DND-41 (cell line): Measurements from ENCODE around the gene CUEDC2.

Experiments
- CTCF ChIP-seq: IDR thresholded peaks from 2 replicates; pipeline ENCODE4 v1.5.1; 2012; ENCODE audit warnings: borderline replicate concordance, low read length, moderate library complexity, mild to moderate bottlenecking; ENCODE audit not compliant: poor library complexity, severe bottlenecking; ENCODE audit errors: extremely low read depth
- EZH2 ChIP-seq: IDR thresholded peaks from 3 replicates; pipeline ENCODE4 v1.6.1; 2012; ENCODE audit warnings: borderline replicate concordance, low read depth, mild to moderate bottlenecking, moderate library complexity, low read length, inconsistent platforms; ENCODE audit not compliant: severe bottlenecking

DNA sequence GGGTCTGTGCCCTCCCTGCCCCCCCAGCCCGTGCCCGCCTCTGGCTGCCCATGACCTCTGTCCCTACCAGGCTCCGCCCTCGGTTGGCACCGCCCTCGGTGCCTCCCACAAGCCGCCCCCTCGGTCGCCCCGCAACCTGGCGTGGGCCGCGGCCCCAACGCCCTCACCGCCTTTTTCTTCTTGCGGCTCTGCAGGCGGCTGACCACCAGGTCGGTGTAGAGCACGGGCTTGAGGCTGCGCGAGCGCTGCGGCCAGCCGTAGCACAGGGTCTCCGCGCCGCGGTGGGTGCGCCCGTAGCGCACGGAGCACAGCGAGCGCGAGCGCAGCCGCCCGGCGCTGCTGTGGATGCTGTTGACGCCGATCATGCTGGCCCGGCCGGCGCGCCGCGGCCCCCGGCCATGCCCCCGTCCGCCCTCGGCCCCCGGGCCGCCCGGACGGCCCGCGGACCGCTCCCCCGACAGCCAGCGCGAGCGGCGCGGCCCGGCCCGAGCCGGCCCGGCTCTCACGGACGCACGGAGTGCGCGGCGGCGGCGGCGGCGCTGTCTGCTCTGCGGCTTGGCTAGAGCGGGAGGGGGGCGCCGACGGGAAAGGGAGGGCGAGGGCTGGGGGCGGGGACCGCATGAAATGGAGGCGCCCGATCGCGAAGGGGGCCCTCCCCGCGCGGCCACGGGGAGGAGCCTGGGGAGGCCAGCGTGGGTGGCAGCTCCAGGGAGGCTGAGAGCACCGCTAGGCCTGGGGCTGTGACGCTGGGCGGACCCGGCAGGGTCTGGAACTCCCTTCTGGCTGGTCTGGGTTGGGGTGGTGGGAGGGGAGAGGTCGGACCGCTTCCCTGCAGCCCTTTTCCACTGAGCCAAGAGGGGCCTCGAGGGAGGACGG, 23.4 kb downstream of the CUEDC2 start:
- TF ChIP-seq CTCF (no peak), EZH2 (no peak)
